Measurements from ENCODE around the gene MLPH.

The MLPH gene

GRCh38 chr2:237549643-237550415 is 62.8 kb downstream of the MLPH start:
- H3K9ac ChIP-seq (ENCODE audit: low read depth, low read length), result no peak overlapping the region
- no peaks in the 10 kb centered on the region for H3K4me1 ChIP-seq (ENCODE audit: insufficient read depth, low read length)
- no peaks in the 10 kb centered on the region for H3K36me3 ChIP-seq (ENCODE audit: insufficient read depth, low read length)
- no peaks in the 10 kb centered on the region; the same call in 1 of the 2 replicates for H3K9me3 ChIP-seq (ENCODE audit: control insufficient read depth, insufficient read depth, low read length)

- peaks cover 8% of the 10 kb centered on the region for H3K9me3 ChIP-seq (ENCODE audit: control insufficient read depth, insufficient read depth, low read length)
- H3K9ac ChIP-seq (ENCODE audit: low read depth, low read length), result no peak overlapping the region
- H3K4me1 ChIP-seq (ENCODE audit: insufficient read depth, low read length), result no peaks in the 10 kb centered on the region
- no peaks in the 10 kb centered on the region for H3K36me3 ChIP-seq (ENCODE audit: insufficient read depth, low read length)
Observed at GRCh38 chr2:237551071-237551574, 64.1 kb downstream of the MLPH start.

- Histone ChIP-seq H3K9me3 (ENCODE audit: control insufficient read depth, insufficient read depth, low read length) (peaks cover 11% of the 10 kb centered on the region), H3K36me3 (ENCODE audit: insufficient read depth, low read length) (no peaks in the 10 kb centered on the region), H3K4me1 (ENCODE audit: insufficient read depth, low read length) (no peaks in the 10 kb centered on the region), H3K9ac (ENCODE audit: low read depth, low read length) (no peak overlapping the region)
Observed at GRCh38 chr2:237552908-237553307, 65.9 kb downstream of the MLPH start.

- no peaks in the 10 kb centered on the region for H3K36me3 ChIP-seq (ENCODE audit: insufficient read depth, low read length)
- no peak overlapping the region for H3K9ac ChIP-seq (ENCODE audit: low read depth, low read length)
- peaks cover 11% of the 10 kb centered on the region for H3K9me3 ChIP-seq (ENCODE audit: control insufficient read depth, insufficient read depth, low read length)
- no peaks in the 10 kb centered on the region for H3K4me1 ChIP-seq (ENCODE audit: insufficient read depth, low read length)
Observed at GRCh38 chr2:237553948-237554347, 66.9 kb downstream of the MLPH start.

- H3K4me1 ChIP-seq (ENCODE audit: insufficient read depth, low read length), result no peaks in the 10 kb centered on the region
- H3K9ac ChIP-seq (ENCODE audit: low read depth, low read length), result no peak overlapping the region
- peaks cover 11% of the 10 kb centered on the region for H3K9me3 ChIP-seq (ENCODE audit: control insufficient read depth, insufficient read depth, low read length)
- no peaks in the 10 kb centered on the region for H3K36me3 ChIP-seq (ENCODE audit: insufficient read depth, low read length)
Observed at GRCh38 chr2:237555560-237555959, 68.5 kb downstream of the MLPH start.

GRCh38 chr2:237556773-237557632 is 70.0 kb downstream of the MLPH start:
- Histone ChIP-seq H3K36me3 (ENCODE audit: insufficient read depth, low read length) (no peaks in the 10 kb centered on the region), H3K9ac (ENCODE audit: low read depth, low read length) (no peak overlapping the region), H3K9me3 (ENCODE audit: control insufficient read depth, insufficient read depth, low read length) (peaks cover 11% of the 10 kb centered on the region), H3K4me1 (ENCODE audit: insufficient read depth, low read length) (no peaks in the 10 kb centered on the region)

- Histone ChIP-seq H3K4me1 (ENCODE audit: insufficient read depth, low read length) (no peaks in the 10 kb centered on the region), H3K36me3 (ENCODE audit: insufficient read depth, low read length) (no peaks in the 10 kb centered on the region), H3K9ac (ENCODE audit: low read depth, low read length) (no peak overlapping the region), H3K9me3 (ENCODE audit: control insufficient read depth, insufficient read depth, low read length) (peaks cover 11% of the 10 kb centered on the region)
Observed at GRCh38 chr2:237557633-237558015, 70.6 kb downstream of the MLPH start.

GRCh38 chr2:237558961-237559641 is 72.0 kb downstream of the MLPH start:
- no peaks in the 10 kb centered on the region for H3K36me3 ChIP-seq (ENCODE audit: insufficient read depth, low read length)
- no peaks in the 10 kb centered on the region for H3K4me1 ChIP-seq (ENCODE audit: insufficient read depth, low read length)
- no peak overlapping the region for H3K9ac ChIP-seq (ENCODE audit: low read depth, low read length)
- H3K9me3 ChIP-seq (ENCODE audit: control insufficient read depth, insufficient read depth, low read length), result peaks cover 11% of the 10 kb centered on the region

GRCh38 chr2:237561221-237561620 is 74.2 kb downstream of the MLPH start:
- no peaks in the 10 kb centered on the region for H3K36me3 ChIP-seq (ENCODE audit: insufficient read depth, low read length)
- H3K9ac ChIP-seq (ENCODE audit: low read depth, low read length), result no peak overlapping the region
- H3K9me3 ChIP-seq (ENCODE audit: control insufficient read depth, insufficient read depth, low read length), result peaks cover 2% of the 10 kb centered on the region; the same call in 1 of the 2 replicates
- no peaks in the 10 kb centered on the region for H3K4me1 ChIP-seq (ENCODE audit: insufficient read depth, low read length)

- no peaks in the 10 kb centered on the region for H3K9me3 ChIP-seq (ENCODE audit: control insufficient read depth, insufficient read depth, low read length)
- no peaks in the 10 kb centered on the region for H3K36me3 ChIP-seq (ENCODE audit: insufficient read depth, low read length)
- no peaks in the 10 kb centered on the region for H3K4me1 ChIP-seq (ENCODE audit: insufficient read depth, low read length)
- H3K9ac ChIP-seq (ENCODE audit: low read depth, low read length), result no peak overlapping the region
Observed at GRCh38 chr2:237563816-237564215, 76.8 kb downstream of the MLPH start.

- Histone ChIP-seq H3K9ac (ENCODE audit: low read depth, low read length) (no peak overlapping the region), H3K4me1 (ENCODE audit: insufficient read depth, low read length) (no peaks in the 10 kb centered on the region), H3K36me3 (ENCODE audit: insufficient read depth, low read length) (no peaks in the 10 kb centered on the region), H3K9me3 (ENCODE audit: control insufficient read depth, insufficient read depth, low read length) (no peaks in the 10 kb centered on the region)
Observed at GRCh38 chr2:237564526-237565131, 77.6 kb downstream of the MLPH start.

GRCh38 chr2:237565974-237566373 is 78.9 kb downstream of the MLPH start:
- Histone ChIP-seq H3K9me3 (ENCODE audit: control insufficient read depth, insufficient read depth, low read length) (no peaks in the 10 kb centered on the region), H3K4me1 (ENCODE audit: insufficient read depth, low read length) (no peaks in the 10 kb centered on the region), H3K36me3 (ENCODE audit: insufficient read depth, low read length) (no peaks in the 10 kb centered on the region), H3K9ac (ENCODE audit: low read depth, low read length) (no peak overlapping the region)

- Histone ChIP-seq H3K9me3 (ENCODE audit: control insufficient read depth, insufficient read depth, low read length) (no peaks in the 10 kb centered on the region), H3K4me1 (ENCODE audit: insufficient read depth, low read length) (0 out of 2 replicates have a peak, but pooled peaks cover 1% of the 10 kb centered on the region)
Observed at GRCh38 chr2:237566401-237567235, 79.6 kb downstream of the MLPH start, which contains the start of gene PRLH. Gene PRLH (plus strand): TSS chr2:237566574. CDS start chr2:237566574, 0 bp downstream.

More at GRCh38 chr2:237566401-237567235, 79.6 kb downstream of the MLPH start, which contains the start of gene PRLH:
- H3K36me3 ChIP-seq (ENCODE audit: insufficient read depth, low read length), result no peaks in the 10 kb centered on the region
- H3K9ac ChIP-seq (ENCODE audit: low read depth, low read length), result no peak within 1 kb of the TSS

All from ES-I3 (cell line).